Measurements from ENCODE around the gene CCDC191. TPM values are rescaled to one million over a fixed set of nuclear protein-coding genes. Genes with fewer than 3 reads are reported as not detected.

The CCDC191 gene
- total and polyA plus RNA-seq, 9 of the 15 experiments (the other 6 are each of a cell fraction or from before 2014, with no cell fraction given), result 0.10 to 0.55 (median 0.22) TPM

- TF ChIP-seq ZBTB49 (CRISPR knock-in tag; IDR thresholded peaks at IDR 0.05; ENCODE audit: borderline replicate concordance) (no peak), ZNF444 (CRISPR knock-in tag; IDR thresholded peaks at IDR 0.05) (no peak), KLF6 (CRISPR knock-in tag; IDR thresholded peaks at IDR 0.05; ENCODE audit: borderline replicate concordance) (no peak), SETDB1 (IDR thresholded peaks at IDR 0.05; ENCODE audit: low read length) (no peak), OTX1 (CRISPR knock-in tag; IDR thresholded peaks at IDR 0.05) (no peak), ZSCAN29 (IDR thresholded peaks at IDR 0.05) (no peak)
These were observed 20.4 kb downstream of the CCDC191 start (continued) for GRCh38 chr3:114035896-114036295.

GRCh38 chr3:114034787-114035545, 21.4 kb downstream of the CCDC191 start:
- intact Hi-C loops (cut with micrococcal nuclease), result no loop called here
- H2AFZ ChIP-seq (ENCODE audit: low read depth, low read length), result no peak overlapping the region
- H4K20me1 ChIP-seq (replicated peaks; ENCODE audit: control insufficient read depth, insufficient read depth, low read length), result no peaks in the 10 kb centered on the region
- TF ChIP-seq ZNF655 (CRISPR knock-in tag; IDR thresholded peaks at IDR 0.05) (no peak), ZBTB8A (IDR thresholded peaks at IDR 0.05; ENCODE audit: partially characterized antibody) (no peak), SPI1 (IDR thresholded peaks at IDR 0.05; ENCODE audit: borderline replicate concordance, low read depth, low read length) (peak; percentile 81; the same call in 1 of the 2 replicates), ZBTB33 (CRISPR knock-in tag; IDR thresholded peaks at IDR 0.05) (no peak)
- DNase-seq (ENCODE audit: extremely low read depth in 1 of 4, low spot score in 3 of 4) (peak in 1 of 4 experiments; percentile 5), FAIRE-seq (no peak), ATAC-seq (no peak)
- H3K27ac ChIP-seq (ENCODE audit: extremely low read depth, low read depth, low read length), result no peak overlapping the region
- POLR2A ChIA-PET, result no interaction called here
- CTCF ChIA-PET (ENCODE audit: low intra/inter-chr PET ratio), result no interaction called here
- H3K79me2 ChIP-seq (ENCODE audit: control insufficient read depth, insufficient read depth, low read length), result no peaks in the 10 kb centered on the region
- H3K36me3 ChIP-seq (ENCODE audit: control insufficient read depth, insufficient read depth, low read length), result no peaks in the 10 kb centered on the region; the same call in 2 of the 3 replicates
- BruUV-seq (replicated peaks), result no TSS peak
- H3K4me1 ChIP-seq (replicated peaks in 1 of 2; ENCODE audit: control insufficient read depth in 2 of 2, insufficient read depth in 2 of 2, low read length in 2 of 2), result no peaks in the 10 kb centered on the region; a peak in 2 of 5 replicates
- WGBS (ENCODE audit: insufficient coverage, low coverage, missing lambda C conversion rate), result 0% methylated on average over 5 of the region's 5 CpGs
- H3K9ac ChIP-seq (ENCODE audit: insufficient read depth in 1 of 2, low read depth in 2 of 2, low read length in 2 of 2), result no peak overlapping the region
- H3K9me3 ChIP-seq (replicated peaks; ENCODE audit: control insufficient read depth, insufficient read depth, low read depth, low read length), result no peaks in the 10 kb centered on the region
- no peak overlapping the region for H3K4me3 ChIP-seq
- no peak overlapping the region for H3K4me2 ChIP-seq (ENCODE audit: insufficient read depth, low read length)
- in situ Hi-C loops (cut with MboI), result no loop called here
- no peaks in the 10 kb centered on the region for H3K27me3 ChIP-seq (ENCODE audit: control insufficient read depth in 2 of 2, insufficient read depth in 2 of 2, low read length in 2 of 2)
- H3K9me1 ChIP-seq (ENCODE audit: control insufficient read depth, insufficient read depth, low read length), result no peaks in the 10 kb centered on the region

Data from K562 (cell line).